ENCODE data around the gene SBNO2. TPM values are rescaled to one million over a fixed set of nuclear protein-coding genes. Genes with fewer than 3 reads are reported as not detected.
A peak's percentile ranks its signal among the peaks of the same experiment; 100 is the strongest.

SBNO2 gene
- total RNA-seq, 1 donor from 2014 or later: 48.8 TPM

GRCh38 chr19:1081301-1082164 is 92.5 kb downstream of the SBNO2 start:
- DNase-seq (ENCODE audit: low read depth): no peak
- Histone ChIP-seq H3K27me3 (ENCODE audit: control insufficient read depth, insufficient read depth, low read length) (peaks cover 7% of the 10 kb centered on the region), H3K36me3 (ENCODE audit: control insufficient read depth, insufficient read depth, low read length) (no peaks in the 10 kb centered on the region), H3K4me3 (ENCODE audit: low read depth, low read length) (peak overlapping the region; percentile 20)
- TF ChIP-seq CTCF (IDR thresholded peaks at IDR 0.05; ENCODE audit: insufficient read depth, low read length, poor library complexity, severe bottlenecking): no peak

- Histone ChIP-seq H3K36me3 (ENCODE audit: control insufficient read depth, insufficient read depth, low read length) (no peaks in the 10 kb centered on the region), H3K4me3 (ENCODE audit: low read depth, low read length) (no peak overlapping the region)
These were observed 93.5 kb downstream of the SBNO2 start for GRCh38 chr19:1080360-1081161.

GRCh38 chr19:1079566-1080111 is 94.4 kb downstream of the SBNO2 start:
- DNase-seq (ENCODE audit: low read depth): no peak
- Histone ChIP-seq H3K27me3 (ENCODE audit: control insufficient read depth, insufficient read depth, low read length) (peaks cover 7% of the 10 kb centered on the region), H3K4me3 (ENCODE audit: low read depth, low read length) (no peak overlapping the region), H3K36me3 (ENCODE audit: control insufficient read depth, insufficient read depth, low read length) (no peaks in the 10 kb centered on the region)
- TF ChIP-seq CTCF (IDR thresholded peaks at IDR 0.05; ENCODE audit: insufficient read depth, low read length, poor library complexity, severe bottlenecking): no peak

More at GRCh38 chr19:1080360-1081161, 93.5 kb downstream of the SBNO2 start:
- no peak for DNase-seq (ENCODE audit: low read depth)
- no peak for TF ChIP-seq CTCF (IDR thresholded peaks at IDR 0.05; ENCODE audit: insufficient read depth, low read length, poor library complexity, severe bottlenecking)
- H3K27me3 ChIP-seq (ENCODE audit: control insufficient read depth, insufficient read depth, low read length): peaks cover 7% of the 10 kb centered on the region

GRCh38 chr19:1076951-1077350 is 97.1 kb downstream of the SBNO2 start:
- Histone ChIP-seq H3K27me3 (ENCODE audit: control insufficient read depth, insufficient read depth, low read length) (peaks cover 7% of the 10 kb centered on the region), H3K36me3 (ENCODE audit: control insufficient read depth, insufficient read depth, low read length) (no peaks in the 10 kb centered on the region), H3K4me3 (ENCODE audit: low read depth, low read length) (no peak overlapping the region)
- no peak for TF ChIP-seq CTCF (IDR thresholded peaks at IDR 0.05; ENCODE audit: insufficient read depth, low read length, poor library complexity, severe bottlenecking)
- no peak for DNase-seq (ENCODE audit: low read depth)

GRCh38 chr19:1076046-1076386 is 98.1 kb downstream of the SBNO2 start:
- Histone ChIP-seq H3K27me3 (ENCODE audit: control insufficient read depth, insufficient read depth, low read length) (peaks cover 8% of the 10 kb centered on the region), H3K4me3 (ENCODE audit: low read depth, low read length) (no peak overlapping the region), H3K36me3 (ENCODE audit: control insufficient read depth, insufficient read depth, low read length) (no peaks in the 10 kb centered on the region)
- no peak for DNase-seq (ENCODE audit: low read depth)
- TF ChIP-seq CTCF (IDR thresholded peaks at IDR 0.05; ENCODE audit: insufficient read depth, low read length, poor library complexity, severe bottlenecking): no peak

All from kidney epithelial cell (primary cell).